HG03378 (cell line): Measurements from ENCODE around the gene KATNBL1.
"Not testable (repeated sequence)": the region's sequence is repeated elsewhere in the genome, so short reads cannot be mapped to it uniquely, and the experiment has no call there.

Experiments used
- ATAC-seq: cut with Tn5 transposase; IDR thresholded peaks from one replicate; pipeline ENCODE4 v1.9.1; 2021; ENCODE audit warnings: mild to moderate bottlenecking, moderate library complexity; ENCODE audit not compliant: unreplicated experiment

KATNBL1 gene

GRCh38 chr15:34203305-34203704 lies 6.6 kb downstream of the KATNBL1 start:
- ATAC-seq = no peak

DNA sequence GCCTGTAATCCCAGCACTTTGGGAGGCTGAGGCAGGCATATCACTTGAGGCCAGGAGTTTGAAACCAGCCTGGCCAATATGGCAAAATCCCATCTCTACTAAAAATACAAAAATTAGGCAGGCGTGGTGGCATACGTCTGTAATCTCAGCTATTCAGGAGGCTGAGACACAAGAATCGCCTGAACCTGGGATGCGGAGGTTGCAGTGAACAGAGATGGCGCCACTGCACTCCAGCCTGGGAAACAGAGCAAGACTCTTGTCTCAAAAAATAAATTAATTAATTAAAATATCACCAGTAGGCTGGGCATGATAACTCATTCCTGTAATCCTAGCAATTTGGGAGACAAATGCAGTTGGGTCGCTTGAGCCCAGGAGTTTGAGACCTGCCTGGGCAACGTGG lies 16.6 kb downstream of the KATNBL1 start:
- ATAC-seq = not testable (repeated sequence)

- no peak for ATAC-seq
Measured at GRCh38 chr15:34188711-34189110, 21.2 kb downstream of the KATNBL1 start.

- ATAC-seq = no peak
Measured at GRCh38 chr15:34185666-34186065, 24.2 kb downstream of the KATNBL1 start.

DNA sequence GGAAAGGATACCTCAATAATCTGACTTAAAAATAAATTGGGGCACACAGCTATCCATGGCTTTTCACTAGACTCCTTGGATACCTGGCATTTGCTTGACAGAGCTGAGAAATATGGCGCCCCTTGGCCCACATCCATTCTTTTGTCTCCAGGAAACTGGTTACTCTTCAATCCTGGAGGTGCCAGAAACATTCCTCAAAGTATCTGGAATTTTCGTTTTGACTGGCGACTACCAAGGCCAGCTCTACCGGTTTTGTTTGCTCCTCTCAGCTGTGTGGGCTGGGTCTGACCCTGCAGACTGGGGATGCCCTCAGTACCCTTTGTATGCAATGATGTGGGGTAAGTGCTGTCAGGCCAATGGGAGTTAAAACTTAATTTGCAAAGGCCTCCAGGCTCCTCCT lies 27.0 kb downstream of the KATNBL1 start:
- no peak for ATAC-seq

GRCh38 chr15:34179234-34179633 lies 30.7 kb downstream of the KATNBL1 start:
- no peak for ATAC-seq

- not testable (repeated sequence) for ATAC-seq
Measured at GRCh38 chr15:34165987-34166573, 43.8 kb downstream of the KATNBL1 start.

DNA sequence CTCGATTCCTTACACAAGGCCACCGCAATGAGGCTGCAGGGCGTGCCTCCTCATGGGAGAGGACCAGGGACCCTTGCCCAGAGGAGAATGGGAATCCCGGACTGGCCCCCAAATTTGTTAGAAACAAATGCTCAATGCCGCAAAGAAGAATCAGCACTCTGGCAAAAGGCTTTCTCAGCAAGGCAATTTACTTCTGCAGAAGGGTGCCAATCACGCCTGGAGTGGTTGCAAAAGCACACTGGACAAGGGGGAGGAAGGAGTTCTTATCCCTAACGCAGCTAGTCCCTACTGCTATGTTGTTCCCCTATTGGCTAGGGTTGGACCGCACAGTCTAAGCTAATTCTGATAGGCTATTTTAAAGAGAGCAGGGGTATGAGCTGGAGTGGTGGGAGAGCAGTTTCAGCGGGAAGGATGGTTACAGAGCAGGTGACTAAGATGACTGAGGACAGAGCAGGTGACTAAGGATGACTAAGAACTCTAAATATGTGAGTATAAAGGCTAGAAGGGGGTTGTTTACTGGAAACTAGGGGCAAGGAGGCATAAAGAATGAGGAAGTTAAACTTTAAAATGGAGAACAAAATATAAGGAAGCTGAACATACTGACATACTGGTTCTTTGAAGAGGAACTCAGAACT lies 48.5 kb downstream of the KATNBL1 start:
- ATAC-seq = no peak

GRCh38 chr15:34160735-34161134 lies 49.2 kb downstream of the KATNBL1 start:
- no peak for ATAC-seq

DNA sequence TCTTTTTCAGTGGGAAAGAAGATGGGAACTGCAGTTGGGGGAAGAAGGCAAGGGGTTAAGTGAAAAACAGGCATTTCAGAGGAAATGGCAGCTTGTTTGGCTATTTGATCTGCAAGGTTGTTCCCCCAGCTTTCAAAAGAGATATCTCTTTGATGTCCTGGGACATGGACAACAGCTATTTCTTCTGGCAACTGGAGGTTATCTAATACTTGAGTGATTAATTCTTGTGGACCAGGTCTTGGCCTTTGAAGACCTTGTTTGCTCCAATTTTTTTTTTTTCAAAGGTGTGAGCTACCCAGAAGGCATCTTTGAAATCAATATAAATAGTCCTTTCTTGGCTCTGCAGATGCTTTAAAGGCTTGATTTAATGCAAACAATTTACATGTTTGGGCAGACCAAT lies 51.5 kb downstream of the KATNBL1 start:
- ATAC-seq = no peak

DNA sequence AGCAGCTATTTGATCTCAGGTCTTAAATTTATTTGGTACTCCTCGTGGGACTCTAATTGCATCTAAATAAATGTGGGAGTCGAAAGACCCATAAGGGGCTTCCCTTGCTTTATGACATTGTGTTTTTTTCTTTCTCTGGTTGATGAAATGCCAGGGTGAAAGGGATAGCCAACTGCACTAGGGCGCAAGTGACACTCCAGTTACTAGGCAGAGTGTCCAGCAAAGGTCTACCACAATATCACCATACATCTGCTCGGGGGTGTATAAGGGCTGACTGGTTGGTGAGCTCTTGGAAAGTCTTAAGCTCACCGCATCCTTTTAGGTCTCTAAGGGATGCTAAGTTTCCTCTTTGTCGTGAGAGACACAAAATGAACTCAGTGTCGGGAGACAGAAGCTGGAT lies 54.0 kb downstream of the KATNBL1 start:
- no peak for ATAC-seq

- ATAC-seq = no peak
Measured at GRCh38 chr15:34154725-34155204, 55.1 kb downstream of the KATNBL1 start.

GRCh38 chr15:34147371-34148140 lies 62.3 kb downstream of the KATNBL1 start:
- no peak for ATAC-seq

- no peak for ATAC-seq
Measured at GRCh38 chr15:34133511-34133910, 76.4 kb downstream of the KATNBL1 start.

DNA sequence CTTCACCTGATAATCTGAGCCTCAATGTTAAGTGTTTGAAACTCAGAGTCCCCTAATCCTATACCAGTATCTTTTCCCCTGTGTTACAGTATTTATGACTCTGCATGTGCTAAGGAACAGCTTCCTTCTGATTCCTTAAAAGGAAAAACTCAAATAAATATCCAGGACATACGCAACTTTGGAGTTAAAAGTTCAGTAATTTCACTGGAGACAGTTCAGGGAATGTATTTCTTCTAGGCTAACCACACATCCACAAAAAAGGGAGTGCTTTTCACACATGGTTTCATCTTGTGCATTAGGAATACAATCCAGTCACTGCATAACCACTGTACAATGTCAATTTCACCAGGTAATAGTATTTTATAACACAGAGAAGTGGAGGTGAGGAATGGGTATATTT lies 77.0 kb downstream of the KATNBL1 start:
- no peak for ATAC-seq

DNA sequence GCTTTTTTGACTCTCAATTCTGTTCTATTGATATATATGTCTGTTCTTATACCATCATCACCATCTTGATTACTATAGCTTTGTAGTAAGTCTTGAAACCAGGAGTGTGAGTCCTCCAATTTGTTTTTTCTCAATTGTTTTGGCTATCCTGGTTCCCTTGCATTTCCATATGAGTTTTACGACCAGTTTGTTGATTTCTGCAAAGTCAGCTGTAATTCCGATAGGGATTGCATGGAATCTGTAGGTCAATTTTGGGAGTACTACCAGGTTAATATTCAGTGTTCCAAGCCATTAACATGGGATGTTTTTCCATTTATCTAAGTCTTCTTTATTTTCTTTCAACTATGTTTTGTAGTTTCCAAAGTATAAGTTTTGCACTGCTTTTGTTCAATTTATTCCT lies 81.0 kb downstream of the KATNBL1 start:
- no peak for ATAC-seq

GRCh38 chr15:34126522-34126921 lies 83.4 kb downstream of the KATNBL1 start:
- ATAC-seq = no peak

GRCh38 chr15:34125945-34126344 lies 84.0 kb downstream of the KATNBL1 start:
- ATAC-seq = no peak

DNA sequence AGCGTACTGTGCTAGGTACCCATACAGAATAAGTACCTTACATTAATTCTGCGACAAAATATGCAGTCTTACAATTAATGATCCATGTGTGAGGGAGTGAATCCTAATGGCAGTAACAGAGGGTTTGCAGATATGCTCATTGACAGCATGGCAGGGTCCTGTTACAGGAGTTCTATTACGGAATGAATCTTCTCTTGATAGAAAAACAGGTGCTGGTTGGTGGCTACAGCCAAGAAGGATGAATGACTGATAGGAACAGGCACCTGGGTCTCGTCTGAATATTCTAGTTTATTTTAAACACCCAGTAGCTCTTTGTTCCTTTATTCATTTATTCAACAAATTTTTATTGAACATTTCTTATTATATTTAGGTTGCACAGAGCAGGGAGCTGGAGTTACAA lies 85.2 kb downstream of the KATNBL1 start:
- no peak for ATAC-seq

GRCh38 chr15:34122771-34123183 lies 87.1 kb downstream of the KATNBL1 start:
- peak; percentile 56 for ATAC-seq

- ATAC-seq = not testable (repeated sequence)
Measured at GRCh38 chr15:34121786-34122185, 88.1 kb downstream of the KATNBL1 start.

GRCh38 chr15:34120420-34120819 lies 89.5 kb downstream of the KATNBL1 start:
- ATAC-seq = not testable (repeated sequence)
